ENCODE data around the gene LRP1.

LRP1 gene

GRCh38 chr12:57215668-57216013 lies 87.4 kb downstream of the LRP1 start:
- peak; percentile 34 for DNase-seq

GRCh38 chr12:57216014-57216911 lies 88.0 kb downstream of the LRP1 start, which contains the start of gene NXPH4:
Gene NXPH4, plus strand, starts transcription at chr12:57216794. Its CDS starts 176 bp downstream, at chr12:57216970.
- DNase-seq, result peak; percentile 43

DNA sequence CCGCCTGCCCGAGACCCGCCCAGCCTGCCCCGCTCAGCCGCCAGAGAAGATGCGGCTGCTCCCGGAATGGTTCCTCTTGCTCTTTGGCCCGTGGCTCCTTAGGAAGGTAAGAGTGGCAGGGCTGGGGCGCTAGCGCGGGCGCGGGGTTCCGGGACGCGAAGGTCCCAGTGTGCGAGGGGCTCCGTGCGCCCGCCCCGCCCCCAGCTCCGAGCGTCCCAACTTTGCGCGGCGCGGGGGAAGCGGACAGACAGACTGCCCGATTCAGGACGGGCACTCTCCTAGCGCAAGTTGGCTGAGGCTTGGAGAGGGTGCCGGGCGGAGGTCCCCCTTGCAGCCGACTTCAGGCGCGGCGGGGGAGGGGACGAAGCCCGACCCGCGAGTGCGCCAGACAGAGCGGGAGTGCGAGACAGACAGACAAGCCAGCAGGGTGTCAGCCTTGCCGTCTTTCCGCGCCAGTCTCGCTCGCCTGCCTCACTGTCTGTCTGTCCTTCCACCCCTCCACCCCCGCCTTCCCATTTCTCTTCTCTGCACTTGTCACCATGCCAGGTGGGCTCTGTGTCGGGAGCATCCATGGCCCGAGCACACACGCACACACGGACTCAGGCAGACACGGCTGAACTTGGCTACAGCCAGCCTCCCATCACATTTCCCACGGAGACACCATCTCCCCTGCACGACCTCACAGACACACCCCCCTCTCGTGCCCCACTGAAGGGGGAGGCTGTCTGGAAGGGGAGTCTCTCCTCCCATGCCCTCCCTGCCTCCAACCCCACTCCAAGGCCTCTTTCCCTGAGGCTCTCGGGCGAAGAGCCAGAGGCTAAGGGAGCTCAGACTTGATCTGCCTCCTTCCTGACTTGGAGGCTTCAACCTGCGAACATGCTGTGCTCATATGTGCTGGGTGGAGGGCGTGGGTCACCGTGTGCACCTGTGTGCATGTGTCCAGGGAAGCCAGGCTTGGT lies 88.9 kb downstream of the LRP1 start:
- peak; percentile 35 for DNase-seq

DNA sequence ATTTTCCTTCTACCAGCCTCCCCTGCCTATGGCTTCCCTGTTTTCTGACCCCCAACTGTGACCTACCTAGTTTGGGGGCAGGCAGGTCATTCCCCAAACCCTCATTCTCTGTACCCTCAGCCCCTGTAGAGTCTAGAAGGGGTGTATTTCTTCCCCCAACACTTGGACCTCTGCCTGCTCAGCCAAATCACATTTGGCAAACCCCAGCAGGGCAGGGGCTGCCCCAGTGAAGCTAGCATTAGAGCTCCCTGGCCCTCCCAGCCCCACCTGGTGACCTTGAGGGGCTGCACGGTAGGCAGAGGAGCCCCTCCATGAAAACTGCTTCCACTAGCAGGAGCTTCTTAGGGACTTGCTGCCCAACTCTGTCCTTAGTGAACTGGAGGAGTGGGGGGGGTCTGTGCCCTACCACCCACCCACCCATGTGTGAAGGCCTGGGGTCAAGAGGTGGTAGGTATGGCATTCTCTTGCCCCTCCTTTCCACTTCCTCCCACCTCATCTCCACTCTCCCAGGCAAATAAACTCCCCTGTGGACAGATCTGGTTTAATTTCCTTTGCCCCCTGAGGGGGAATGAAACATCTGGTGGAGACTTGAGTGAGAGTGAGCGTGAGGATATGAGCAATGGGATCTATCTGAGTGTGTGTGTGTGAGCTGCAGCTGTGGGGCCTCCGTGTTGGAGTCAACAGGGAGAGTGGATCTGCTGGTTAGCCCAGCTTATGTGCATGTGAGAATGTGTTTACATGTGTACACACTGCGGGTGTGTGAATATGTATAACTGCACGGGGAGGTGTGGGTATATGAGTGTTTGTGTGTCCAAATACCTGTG lies 90.0 kb downstream of the LRP1 start:
- DNase-seq, result no peak

DNA sequence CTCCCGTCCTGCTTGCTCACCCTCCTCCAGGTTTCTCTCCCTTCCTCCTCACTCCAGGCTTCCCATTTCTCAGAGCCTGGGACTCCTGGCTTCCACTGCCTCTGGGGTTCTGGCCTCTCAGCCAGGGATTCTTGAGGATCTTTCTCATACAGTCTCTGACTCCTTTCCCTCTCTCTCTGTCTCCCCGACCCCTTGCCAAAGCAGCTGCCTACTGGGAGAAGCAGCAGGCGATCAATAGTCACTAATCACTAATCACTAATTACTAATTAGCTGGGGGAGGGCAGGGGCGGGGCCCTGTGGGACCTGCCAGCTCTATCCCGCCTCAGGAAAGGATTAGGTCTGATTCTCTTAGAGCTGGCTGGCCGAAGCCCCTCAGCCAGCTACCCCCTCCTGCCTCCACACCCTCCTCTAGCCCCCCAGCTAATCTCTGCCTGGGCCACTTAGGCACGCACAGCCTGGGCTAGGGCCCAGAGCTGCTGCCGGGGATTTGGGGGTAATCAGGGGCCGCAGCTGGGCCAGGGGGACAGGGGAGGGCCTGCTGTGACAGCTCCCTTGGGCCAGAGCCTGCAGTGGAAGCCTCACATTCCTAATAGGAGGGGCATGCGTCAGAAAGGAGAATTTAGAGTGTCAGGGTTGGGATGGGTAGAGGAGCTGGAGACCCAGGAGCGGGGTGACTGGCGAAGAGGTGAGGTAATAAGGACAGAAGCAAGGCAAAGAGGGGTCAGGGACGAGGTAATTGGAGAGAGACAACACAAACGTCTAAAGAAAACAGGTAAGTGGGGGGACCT lies 91.1 kb downstream of the LRP1 start:
- DNase-seq, result no peak

GRCh38 chr12:57219993-57220754 lies 91.9 kb downstream of the LRP1 start:
- no peak for DNase-seq

DNA sequence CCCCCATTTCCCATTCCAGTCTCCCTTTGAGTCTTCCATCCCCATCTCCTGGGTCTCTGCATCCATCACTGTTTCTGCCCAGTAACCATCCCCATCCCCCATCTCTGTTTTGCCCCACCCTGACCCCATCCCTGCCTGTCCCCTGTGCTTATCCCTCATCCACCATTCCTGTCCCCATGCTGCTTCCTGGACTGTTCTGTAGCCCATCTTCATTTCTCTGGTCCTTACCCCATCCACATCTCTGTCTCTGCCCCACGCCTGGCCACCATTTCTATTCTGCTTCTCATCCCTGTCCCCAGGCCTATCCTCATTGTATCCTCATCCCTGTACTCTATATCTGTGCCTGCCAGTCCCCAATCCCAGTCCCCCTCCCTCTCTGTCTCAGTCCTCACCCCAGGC lies 92.5 kb downstream of the LRP1 start:
- DNase-seq, result no peak

GRCh38 chr12:57221169-57221917 lies 93.1 kb downstream of the LRP1 start:
- no peak for DNase-seq

- DNase-seq, result no peak
These were observed 94.3 kb downstream of the LRP1 start for GRCh38 chr12:57222286-57223190.

- DNase-seq, result peak; percentile 74
These were observed 95.2 kb downstream of the LRP1 start for GRCh38 chr12:57223191-57224165.

DNA sequence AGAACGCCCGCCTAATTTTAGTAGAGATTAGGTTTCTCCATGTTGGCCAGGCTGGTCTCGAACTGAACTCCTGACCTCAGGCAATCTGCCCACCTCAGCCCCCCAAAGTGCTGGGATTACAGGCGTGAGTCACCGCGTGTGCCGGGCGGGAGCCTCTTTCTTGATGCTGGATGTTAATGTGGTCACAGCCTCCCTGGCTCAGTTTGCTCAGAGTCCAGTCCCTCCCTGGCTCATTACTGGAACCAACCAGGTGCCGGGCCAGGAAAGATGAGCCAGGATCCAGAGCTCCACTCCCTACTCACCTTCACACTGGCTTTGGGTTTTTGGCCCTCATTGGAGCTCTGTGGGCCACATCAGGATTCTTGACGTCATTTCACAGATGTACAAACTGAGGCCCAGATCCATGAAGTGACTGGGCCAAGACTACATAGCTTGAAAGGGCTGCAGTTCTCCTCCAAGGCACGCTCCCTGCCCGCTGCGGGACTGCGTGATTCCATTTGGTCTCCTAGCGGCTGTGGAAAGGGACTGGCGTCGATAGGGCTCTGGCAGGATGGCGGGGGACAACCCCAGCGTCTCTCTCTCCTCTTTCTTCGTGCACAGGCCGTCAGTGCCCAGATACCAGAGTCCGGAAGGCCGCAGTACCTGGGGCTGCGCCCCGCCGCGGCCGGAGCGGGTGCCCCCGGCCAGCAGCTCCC lies 96.1 kb downstream of the LRP1 start:
- DNase-seq, result no peak

DNA sequence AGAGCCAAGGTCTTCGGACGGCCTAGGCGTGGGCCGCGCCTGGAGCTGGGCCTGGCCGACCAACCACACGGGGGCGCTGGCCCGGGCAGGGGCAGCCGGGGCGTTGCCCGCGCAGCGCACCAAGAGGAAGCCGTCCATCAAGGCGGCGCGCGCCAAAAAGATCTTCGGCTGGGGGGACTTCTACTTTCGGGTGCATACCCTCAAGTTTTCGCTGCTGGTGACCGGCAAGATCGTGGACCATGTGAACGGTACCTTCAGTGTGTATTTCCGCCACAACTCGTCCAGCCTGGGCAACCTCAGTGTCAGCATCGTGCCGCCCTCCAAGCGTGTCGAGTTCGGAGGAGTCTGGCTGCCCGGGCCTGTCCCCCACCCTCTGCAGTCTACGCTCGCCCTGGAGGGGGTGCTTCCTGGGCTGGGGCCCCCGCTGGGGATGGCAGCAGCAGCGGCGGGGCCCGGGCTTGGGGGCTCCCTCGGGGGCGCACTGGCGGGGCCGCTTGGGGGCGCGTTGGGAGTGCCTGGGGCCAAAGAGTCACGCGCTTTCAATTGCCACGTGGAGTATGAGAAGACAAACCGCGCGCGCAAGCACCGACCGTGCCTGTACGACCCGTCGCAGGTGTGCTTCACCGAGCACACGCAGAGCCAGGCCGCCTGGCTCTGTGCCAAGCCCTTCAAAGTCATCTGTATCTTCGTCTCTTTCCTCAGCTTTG lies 96.8 kb downstream of the LRP1 start:
- DNase-seq, result peak; percentile 35

DNA sequence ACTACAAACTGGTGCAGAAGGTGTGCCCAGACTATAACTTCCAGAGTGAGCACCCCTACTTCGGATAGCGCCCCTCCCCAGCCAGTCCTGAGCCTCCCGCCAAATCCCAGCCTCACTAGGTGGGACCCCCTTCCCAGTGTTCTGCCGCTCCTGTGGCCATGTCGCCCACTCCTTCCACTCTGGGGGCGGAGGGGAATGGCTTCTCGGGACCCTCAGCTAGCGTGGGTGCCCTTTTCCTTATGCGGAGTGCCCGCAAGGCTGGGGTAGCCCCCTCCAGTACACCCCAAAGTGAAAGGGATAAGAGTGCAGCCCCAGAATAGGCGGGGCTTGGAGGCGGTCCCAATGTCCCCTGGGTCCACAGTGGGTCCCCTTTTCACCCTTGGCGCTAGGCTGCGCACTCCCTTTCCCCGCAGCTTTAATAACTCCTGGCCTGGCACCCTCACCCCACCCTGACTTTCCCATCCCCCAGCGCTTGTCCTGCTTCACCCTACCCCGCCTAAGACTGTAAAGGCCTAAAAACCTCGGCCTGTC lies 97.5 kb downstream of the LRP1 start:
- no peak for DNase-seq

DNA sequence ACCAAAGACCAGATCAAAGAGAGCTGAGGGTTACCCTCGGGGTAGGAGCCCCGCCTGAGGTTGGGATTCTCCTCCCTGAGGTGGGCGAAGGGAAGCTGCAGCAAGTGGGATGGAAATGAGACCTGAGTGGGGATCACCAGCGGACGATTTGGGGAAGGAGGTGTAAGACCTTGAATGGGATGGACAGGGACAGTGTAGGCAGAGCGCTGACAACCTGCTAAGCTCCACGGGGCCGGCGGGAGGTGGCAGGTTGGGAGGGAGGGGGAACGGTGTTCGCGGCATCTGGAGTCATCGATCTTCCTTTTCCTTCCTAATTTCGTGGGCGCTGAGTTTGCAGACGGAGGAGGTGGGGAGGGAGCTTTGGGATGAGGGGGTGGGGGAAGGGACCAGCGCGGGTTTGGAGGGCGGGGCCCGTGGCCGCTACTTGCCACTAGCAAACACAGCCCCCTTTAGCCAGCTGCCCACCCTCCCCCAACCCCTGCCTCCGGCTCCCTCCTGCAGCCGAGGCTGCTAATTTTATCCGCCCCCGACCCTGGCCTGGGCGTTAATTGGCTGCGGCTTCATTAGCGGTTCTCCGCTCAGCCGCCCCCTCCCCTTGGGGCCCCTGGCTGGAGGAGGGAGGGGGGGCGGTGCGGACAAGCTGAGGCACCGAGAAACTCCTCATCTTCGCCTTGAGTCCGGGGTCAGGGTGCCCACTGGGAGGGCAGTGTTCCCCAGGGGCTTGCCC lies 98.5 kb downstream of the LRP1 start:
- no peak for DNase-seq

- DNase-seq, result no peak
These were observed 99.2 kb downstream of the LRP1 start for GRCh38 chr12:57227315-57228115.

All from CD4-positive, alpha-beta T cell treated with Interleukin-4 for 4 hours (primary cell).